Measurements from ENCODE around the gene MYOZ3.

Gene MYOZ3

GRCh38 chr5:150626853-150627276 is 34.2 kb upstream of the MYOZ3 start:
- no peak for TF ChIP-seq CTCF (IDR thresholded peaks at IDR 0.05; ENCODE audit: borderline replicate concordance, insufficient read depth, low read depth, low read length)
- no peak overlapping the region for H3K4me3 ChIP-seq (ENCODE audit: low read depth, low read length)

- no peak overlapping the region for H3K4me3 ChIP-seq (ENCODE audit: low read depth, low read length)
- TF ChIP-seq CTCF (IDR thresholded peaks at IDR 0.05; ENCODE audit: borderline replicate concordance, insufficient read depth, low read depth, low read length): no peak
Observed at GRCh38 chr5:150627731-150628545, 33.1 kb upstream of the MYOZ3 start.

- no peak overlapping the region for H3K4me3 ChIP-seq (ENCODE audit: low read depth, low read length)
- TF ChIP-seq CTCF (IDR thresholded peaks at IDR 0.05; ENCODE audit: borderline replicate concordance, insufficient read depth, low read depth, low read length): no peak
Observed at GRCh38 chr5:150628936-150629485, 32.0 kb upstream of the MYOZ3 start.

GRCh38 chr5:150630016-150630415 is 31.0 kb upstream of the MYOZ3 start:
- H3K4me3 ChIP-seq (ENCODE audit: low read depth, low read length): no peak overlapping the region
- TF ChIP-seq CTCF (IDR thresholded peaks at IDR 0.05; ENCODE audit: borderline replicate concordance, insufficient read depth, low read depth, low read length): no peak

- H3K4me3 ChIP-seq (ENCODE audit: low read depth, low read length): no peak overlapping the region
- TF ChIP-seq CTCF (IDR thresholded peaks at IDR 0.05; ENCODE audit: borderline replicate concordance, insufficient read depth, low read depth, low read length): no peak
Observed at GRCh38 chr5:150630461-150631325, 30.4 kb upstream of the MYOZ3 start.

- no peak overlapping the region for H3K4me3 ChIP-seq (ENCODE audit: low read depth, low read length)
- TF ChIP-seq CTCF (IDR thresholded peaks at IDR 0.05; ENCODE audit: borderline replicate concordance, insufficient read depth, low read depth, low read length): no peak
Observed at GRCh38 chr5:150631326-150631701, 29.7 kb upstream of the MYOZ3 start.
